Erythroblast (primary cell): Measurements from ENCODE around the gene CCSER1.

Experiments used
- GATA1 ChIP-seq: IDR thresholded peaks from 2 replicates; pipeline ENCODE4 v1.6.1; 2011; ENCODE audit warnings: low read depth, mild to moderate bottlenecking, control low read depth, low read length, moderate library complexity
- POLR2A ChIP-seq: IDR thresholded peaks from 2 replicates; pipeline ENCODE4 v1.6.1; 2011; ENCODE audit warnings: mild to moderate bottlenecking, low read length

- TF ChIP-seq POLR2A (no peak), GATA1 (no peak)
Measured at GRCh38 chr4:91448668-91449330, 1321.6 kb downstream of the CCSER1 start.
